Astrocyte (in vitro differentiated cells and primary cell): ENCODE measurements around the gene ARRDC4. TPM values are rescaled to one million over a fixed set of nuclear protein-coding genes. Genes with fewer than 3 reads are reported as not detected.

ENCODE experiments used
- DNase-seq: peaks from one replicate; pipeline ENCODE4 v3.0.0-alpha.2; 2010; ENCODE audit warnings: low read depth
- FAIRE-seq: peaks from 2 replicates; lab custom pipeline; 2011; peaks lifted over from hg19 to GRCh38; lab: Jason Lieb, UNC
- H2AFZ ChIP-seq: 2 replicates; pipeline ENCODE4 v1.6.0; 2012; ENCODE audit warnings: low read depth, low read length, inconsistent platforms
- H3K27ac ChIP-seq: 2 replicates; pipeline ENCODE4 v1.5.1; 2011; ENCODE audit warnings: low read depth, low read length, inconsistent platforms
- H3K27me3 ChIP-seq: 2 replicates; pipeline ENCODE4 v1.6.0; 2011; ENCODE audit warnings: low read length, inconsistent platforms; ENCODE audit not compliant: insufficient read depth
- H3K36me3 ChIP-seq: 2 replicates; pipeline ENCODE4 v1.5.1; 2011; ENCODE audit warnings: low read length, inconsistent platforms; ENCODE audit not compliant: insufficient read depth
- H3K4me1 ChIP-seq: 2 replicates; pipeline ENCODE4 v1.5.1; 2011; ENCODE audit warnings: low read length, inconsistent platforms; ENCODE audit not compliant: insufficient read depth
- H3K4me2 ChIP-seq: 2 replicates; pipeline ENCODE4 v1.6.0; 2012; ENCODE audit warnings: low read length, inconsistent platforms
- H3K4me3 ChIP-seq: 2 replicates; pipeline ENCODE4 v1.5.1; 2011; ENCODE audit warnings: low read depth, mild to moderate bottlenecking, low read length, inconsistent platforms; ENCODE audit not compliant: insufficient read depth
- H3K79me2 ChIP-seq: 2 replicates; pipeline ENCODE4 v1.6.0; 2012; ENCODE audit warnings: mild to moderate bottlenecking, low read length, inconsistent platforms; ENCODE audit not compliant: insufficient read depth
- H3K9ac ChIP-seq: 2 replicates; pipeline ENCODE4 v1.6.0; 2012; ENCODE audit warnings: mild to moderate bottlenecking, low read length, inconsistent platforms
- H3K9me3 ChIP-seq: 2 replicates; pipeline ENCODE4 v1.5.1; 2012; ENCODE audit warnings: low read depth, mild to moderate bottlenecking, low read length, inconsistent platforms; ENCODE audit not compliant: insufficient read depth
- H4K20me1 ChIP-seq: 2 replicates; pipeline ENCODE4 v1.6.0; 2012; ENCODE audit warnings: low read length, inconsistent platforms; ENCODE audit not compliant: insufficient read depth
- H3K27ac Mint-ChIP-seq: one replicate; pipeline ENCODE4 v1.8.0; 2021; ENCODE audit warnings: mild to moderate bottlenecking, mixed read lengths; ENCODE audit not compliant: unreplicated experiment
- H3K27me3 Mint-ChIP-seq: one replicate; pipeline ENCODE4 v1.8.0; 2021; ENCODE audit warnings: low read depth, mixed read lengths; ENCODE audit not compliant: unreplicated experiment
- H3K36me3 Mint-ChIP-seq: one replicate; pipeline ENCODE4 v1.8.0; 2021; ENCODE audit warnings: low read depth, mixed read lengths; ENCODE audit not compliant: unreplicated experiment
- H3K4me1 Mint-ChIP-seq: one replicate; pipeline ENCODE4 v1.8.0; 2021; ENCODE audit warnings: low read depth, mixed read lengths; ENCODE audit not compliant: unreplicated experiment
- H3K4me3 Mint-ChIP-seq: one replicate; pipeline ENCODE4 v1.8.0; 2021; ENCODE audit warnings: mild to moderate bottlenecking, moderate library complexity, mixed read lengths; ENCODE audit not compliant: unreplicated experiment
- H3K9me3 Mint-ChIP-seq: one replicate; pipeline ENCODE4 v1.8.0; 2021; ENCODE audit warnings: mild to moderate bottlenecking, mixed read lengths; ENCODE audit not compliant: unreplicated experiment
- CTCF ChIP-seq: IDR thresholded peaks from 2 replicates; pipeline ENCODE4 v1.5.1; 2011; ENCODE audit warnings: low read depth, mild to moderate bottlenecking, inconsistent platforms, low read length, moderate library complexity; ENCODE audit not compliant: insufficient read depth
- EZH2 ChIP-seq: IDR thresholded peaks from 2 replicates; pipeline ENCODE4 v1.6.1; 2012; ENCODE audit warnings: mild to moderate bottlenecking, low read length, inconsistent platforms; ENCODE audit not compliant: insufficient read depth
- total RNA-seq: library from RNA; stranded (reverse); gene quantifications from 2 replicates; pipeline ENCODE4 v1.2.1, GENCODE V29; 2021

Gene ARRDC4
- total RNA-seq, 1 donor from 2014 or later = 30.4 TPM

- H3K27me3 Mint-ChIP-seq = no peaks in the 10 kb centered on the region
- no peaks in the 10 kb centered on the region for H3K27me3 ChIP-seq
- FAIRE-seq = no peak
- no peak overlapping the region for H2AFZ ChIP-seq
- no peaks in the 10 kb centered on the region for H3K9me3 ChIP-seq
- H3K4me3 ChIP-seq = no peak overlapping the region
- no peak overlapping the region for H3K27ac ChIP-seq
- H3K4me1 Mint-ChIP-seq = no peaks in the 10 kb centered on the region
- H3K4me2 ChIP-seq = no peak overlapping the region
- no peak overlapping the region for H3K4me3 Mint-ChIP-seq
- no peak overlapping the region for H3K9ac ChIP-seq
- H4K20me1 ChIP-seq = no peaks in the 10 kb centered on the region
- DNase-seq = no peak
- no peaks in the 10 kb centered on the region for H3K4me1 ChIP-seq
- no peaks in the 10 kb centered on the region for H3K36me3 Mint-ChIP-seq
- H3K9me3 Mint-ChIP-seq = peaks cover 3% of the 10 kb centered on the region
- no peak overlapping the region for H3K27ac Mint-ChIP-seq
- TF ChIP-seq CTCF (no peak), EZH2 (no peak)
- no peaks in the 10 kb centered on the region for H3K79me2 ChIP-seq
- no peaks in the 10 kb centered on the region for H3K36me3 ChIP-seq
These were observed 7.2 kb upstream of the ARRDC4 start for GRCh38 chr15:97953254-97953653.

GRCh38 chr15:97953748-97954147 is 6.8 kb upstream of the ARRDC4 start:
- no peaks in the 10 kb centered on the region for H3K27me3 ChIP-seq
- no peak overlapping the region for H3K4me3 ChIP-seq
- FAIRE-seq (no peak), DNase-seq (no peak)
- no peaks in the 10 kb centered on the region for H3K27me3 Mint-ChIP-seq
- H3K9me3 Mint-ChIP-seq = peaks cover 3% of the 10 kb centered on the region
- H4K20me1 ChIP-seq = no peaks in the 10 kb centered on the region
- H3K36me3 Mint-ChIP-seq = no peaks in the 10 kb centered on the region
- TF ChIP-seq CTCF = no peak
- no peak for TF ChIP-seq EZH2
- no peak overlapping the region for H3K27ac ChIP-seq
- no peak overlapping the region for H3K4me2 ChIP-seq
- H3K9me3 ChIP-seq = no peaks in the 10 kb centered on the region
- no peaks in the 10 kb centered on the region for H3K79me2 ChIP-seq
- no peaks in the 10 kb centered on the region for H3K36me3 ChIP-seq
- H3K4me1 Mint-ChIP-seq = no peaks in the 10 kb centered on the region
- H3K4me1 ChIP-seq = no peaks in the 10 kb centered on the region
- H3K4me3 Mint-ChIP-seq = no peak overlapping the region
- no peak overlapping the region for H3K27ac Mint-ChIP-seq
- H2AFZ ChIP-seq = no peak overlapping the region
- H3K9ac ChIP-seq = no peak overlapping the region

- H3K27ac Mint-ChIP-seq = no peak overlapping the region
- Histone ChIP-seq H3K79me2 (no peaks in the 10 kb centered on the region), H3K9me3 (no peaks in the 10 kb centered on the region), H3K36me3 (no peaks in the 10 kb centered on the region), H3K4me3 (no peak overlapping the region), H2AFZ (no peak overlapping the region), H3K4me2 (no peak overlapping the region), H4K20me1 (no peaks in the 10 kb centered on the region), H3K4me1 (no peaks in the 10 kb centered on the region), H3K27ac (no peak overlapping the region), H3K9ac (no peak overlapping the region), H3K27me3 (no peaks in the 10 kb centered on the region)
- TF ChIP-seq EZH2 (no peak), CTCF (no peak)
- no peaks in the 10 kb centered on the region for H3K9me3 Mint-ChIP-seq
- no peak overlapping the region for H3K4me3 Mint-ChIP-seq
- H3K27me3 Mint-ChIP-seq = no peaks in the 10 kb centered on the region
- peaks cover 6% of the 10 kb centered on the region for H3K4me1 Mint-ChIP-seq
- DNase-seq (no peak), FAIRE-seq (no peak)
- no peaks in the 10 kb centered on the region for H3K36me3 Mint-ChIP-seq
These were observed 5.5 kb upstream of the ARRDC4 start for GRCh38 chr15:97955035-97955434.
